Suprapubic skin (tissue), 4 donors: ENCODE results near the gene KRTAP22-1. TPM values are rescaled to one million over a fixed set of nuclear protein-coding genes. Genes with fewer than 3 reads are reported as not detected.

Experiments
- DNase-seq, 2 donors: peaks; one replicate each; pipeline ENCODE4 v3.0.0-alpha.2; 2019; ENCODE audit warnings: low spot score in 2 of 2
- H3K27ac ChIP-seq: fragments of 200-600 bp; sonication (generic); one replicate; pipeline ENCODE4 v1.5.1; 2019
- H3K27me3 ChIP-seq: fragments of 200-600 bp; sonication (generic); one replicate; pipeline ENCODE4 v1.5.1; 2019
- H3K36me3 ChIP-seq: fragments of 200-600 bp; sonication (generic); one replicate; pipeline ENCODE4 v1.5.1; 2019
- H3K4me1 ChIP-seq: fragments of 200-600 bp; sonication (generic); one replicate; pipeline ENCODE4 v1.5.1; 2019
- H3K4me3 ChIP-seq: fragments of 200-600 bp; sonication (generic); one replicate; pipeline ENCODE4 v1.5.1; 2019; ENCODE audit warnings: mild to moderate bottlenecking
- H3K9me3 ChIP-seq: fragments of 200-600 bp; sonication (generic); one replicate; pipeline ENCODE4 v1.5.1; 2019
- CTCF ChIP-seq, 2 donors: fragments of 200-600 bp in 1 of 2; fragments of 450-650 bp in 1 of 2; sonication (generic) in 1 of 2; IDR thresholded peaks; one replicate each; pipeline ENCODE4 v1.5.1; 2016 to 2019; ENCODE audit warnings: antibody characterized with exemption in 2 of 2, mild to moderate bottlenecking in 1 of 2, moderate library complexity in 1 of 2
- EP300 ChIP-seq: sonication (generic); formaldehyde crosslinking; IDR thresholded peaks from one replicate; pipeline ENCODE4 v1.6.1; 2017; ENCODE audit warnings: antibody characterized with exemption
- POLR2A ChIP-seq, 2 donors: fragments of 450-650 bp; IDR thresholded peaks; one replicate each; pipeline ENCODE4 v1.6.1; 2017; ENCODE audit warnings: antibody characterized with exemption in 2 of 2, mild to moderate bottlenecking in 2 of 2, moderate library complexity in 2 of 2
- POLR2AphosphoS5 ChIP-seq, 3 donors: sonication (generic); formaldehyde crosslinking; IDR thresholded peaks; one replicate each; pipeline ENCODE4 v1.6.1; 2017; ENCODE audit warnings: antibody characterized with exemption in 3 of 3
- WGBS: methylation state at CpG from one replicate; pipeline ENCODE4 v1.1.5; 2018; 5-methylcytosine and 5-hydroxymethylcytosine counted together
- total RNA-seq, 4 donors: library from RNA; depleted of rRNA; stranded (reverse); fragments of >200 nt; gene quantifications; one replicate each; pipeline ENCODE4 v1.1.0, GENCODE V29; 2016

Gene KRTAP22-1
- total RNA-seq, 4 donors from 2014 or later = not detected

- Histone ChIP-seq H3K36me3 (no peaks in the 10 kb centered on the region), H3K27me3 (no peaks in the 10 kb centered on the region), H3K9me3 (no peaks in the 10 kb centered on the region), H3K4me3 (no peak overlapping the region), H3K27ac (no peak overlapping the region), H3K4me1 (no peaks in the 10 kb centered on the region)
- TF ChIP-seq POLR2AphosphoS5 (IDR thresholded peaks at IDR 0.05) (no peak), EP300 (no peak), POLR2A (IDR thresholded peaks at IDR 0.05) (no peak), CTCF (IDR thresholded peaks at IDR 0.05) (no peak)
- WGBS = 72% methylated on average over 4 of the region's 4 CpGs
- DNase-seq = no peak
Observed at GRCh38 chr21:30625449-30626165, 24.7 kb downstream of the KRTAP22-1 start.

DNA sequence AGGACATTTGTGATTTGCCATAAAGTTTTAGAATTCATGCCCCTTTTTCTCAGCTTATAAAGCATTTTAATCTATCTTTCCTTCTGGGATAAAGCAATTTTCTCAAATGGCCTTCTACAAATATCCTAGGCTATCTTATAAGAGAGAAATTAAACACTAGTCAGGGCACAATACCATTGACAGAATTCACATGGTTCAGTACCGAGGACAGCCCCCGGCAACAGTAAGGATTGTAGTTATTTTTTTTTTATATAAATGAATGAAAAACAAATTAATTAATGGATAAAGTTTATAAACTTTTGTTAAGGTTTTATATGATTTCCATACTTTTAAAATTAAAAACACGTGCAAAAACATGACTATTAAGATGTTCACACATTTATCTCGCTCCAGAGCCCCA lies 27.2 kb downstream of the KRTAP22-1 start:
- TF ChIP-seq POLR2A (IDR thresholded peaks at IDR 0.05) = no peak
- TF ChIP-seq EP300 = no peak
- TF ChIP-seq CTCF (IDR thresholded peaks at IDR 0.05) = no peak
- no peak for TF ChIP-seq POLR2AphosphoS5 (IDR thresholded peaks at IDR 0.05)
- Histone ChIP-seq H3K9me3 (no peaks in the 10 kb centered on the region), H3K4me1 (no peaks in the 10 kb centered on the region), H3K27ac (no peak overlapping the region), H3K4me3 (no peak overlapping the region), H3K36me3 (no peaks in the 10 kb centered on the region), H3K27me3 (no peaks in the 10 kb centered on the region)
- no peak for DNase-seq
- 83% methylated on average over 4 of the region's 4 CpGs for WGBS

- no peak for DNase-seq
- H3K27me3 ChIP-seq = no peaks in the 10 kb centered on the region
- WGBS = 76% methylated on average over 1 of the region's 1 CpG
- TF ChIP-seq POLR2A (IDR thresholded peaks at IDR 0.05) (no peak), EP300 (no peak), POLR2AphosphoS5 (IDR thresholded peaks at IDR 0.05) (no peak), CTCF (IDR thresholded peaks at IDR 0.05) (no peak)
- H3K36me3 ChIP-seq = no peaks in the 10 kb centered on the region
- H3K4me1 ChIP-seq = no peaks in the 10 kb centered on the region
- no peak overlapping the region for H3K4me3 ChIP-seq
- no peaks in the 10 kb centered on the region for H3K9me3 ChIP-seq
- H3K27ac ChIP-seq = no peak overlapping the region
Observed at GRCh38 chr21:30629200-30629599, 28.3 kb downstream of the KRTAP22-1 start.

GRCh38 chr21:30634906-30635305 lies 34.0 kb downstream of the KRTAP22-1 start, which contains the start of gene KRTAP20-2:
TSS of gene KRTAP20-2 (plus strand) at chr21:30635206. CDS start at chr21:30635264, 58 bp downstream.
- Histone ChIP-seq H3K9me3 (no peaks in the 10 kb centered on the region), H3K36me3 (no peaks in the 10 kb centered on the region), H3K27ac (no peak within 1 kb of the TSS), H3K4me3 (no peak within 1 kb of the TSS), H3K4me1 (no peaks in the 10 kb centered on the region), H3K27me3 (no peaks in the 10 kb centered on the region)
- DNase-seq = no peak
- WGBS = 93% methylated on average over 1 of the region's 1 CpG
- TF ChIP-seq EP300 = no peak
- TF ChIP-seq CTCF (IDR thresholded peaks at IDR 0.05) = no peak
- no peak for TF ChIP-seq POLR2AphosphoS5 (IDR thresholded peaks at IDR 0.05)
- no peak for TF ChIP-seq POLR2A (IDR thresholded peaks at IDR 0.05)

GRCh38 chr21:30638686-30639085 lies 37.8 kb downstream of the KRTAP22-1 start:
- TF ChIP-seq POLR2AphosphoS5 (IDR thresholded peaks at IDR 0.05) (no peak), POLR2A (IDR thresholded peaks at IDR 0.05) (no peak), CTCF (IDR thresholded peaks at IDR 0.05) (no peak), EP300 (no peak)
- no peaks in the 10 kb centered on the region for H3K36me3 ChIP-seq
- H3K27ac ChIP-seq = no peak overlapping the region
- no peaks in the 10 kb centered on the region for H3K27me3 ChIP-seq
- WGBS = 83% methylated on average over 3 of the region's 3 CpGs
- no peak overlapping the region for H3K4me3 ChIP-seq
- H3K4me1 ChIP-seq = no peaks in the 10 kb centered on the region
- DNase-seq = no peak
- H3K9me3 ChIP-seq = no peaks in the 10 kb centered on the region
